DOHH2 (cell line): ENCODE measurements around the gene SERP2.

Experiments used
- H3F3A ChIP-seq: fragments of 200-600 bp; sonication (generic), shearing (Covaris generic); 2 replicates; pipeline ENCODE4 v1.6.0; 2016; ENCODE audit warnings: antibody characterized with exemption, mild to moderate bottlenecking; ENCODE audit not compliant: control insufficient read depth, insufficient read depth
- H3K27ac ChIP-seq: fragments of 200-600 bp; sonication (generic); 2 replicates; pipeline ENCODE4 v1.5.1; 2014; ENCODE audit warnings: low read depth, mild to moderate bottlenecking, low read length, moderate library complexity
- H3K27me3 ChIP-seq: fragments of 200-600 bp; sonication (generic); 2 replicates; pipeline ENCODE4 v1.6.1; 2014; ENCODE audit warnings: mild to moderate bottlenecking, low read length, mixed read lengths; ENCODE audit not compliant: control insufficient read depth
- H3K36me3 ChIP-seq: fragments of 200-600 bp; sonication (generic); 2 replicates; pipeline ENCODE4 v1.6.1; 2014; ENCODE audit warnings: mild to moderate bottlenecking, low read length, moderate library complexity, mixed read lengths; ENCODE audit not compliant: control insufficient read depth
- H3K4me1 ChIP-seq: fragments of 200-600 bp; sonication (generic); 2 replicates; pipeline ENCODE4 v1.6.1; 2014; ENCODE audit warnings: mild to moderate bottlenecking, low read length, mixed read lengths; ENCODE audit not compliant: control insufficient read depth
- H3K4me2 ChIP-seq: fragments of 200-600 bp; sonication (generic); 2 replicates; pipeline ENCODE4 v1.6.0; 2014; ENCODE audit warnings: mild to moderate bottlenecking, low read length, moderate library complexity
- H3K4me3 ChIP-seq: fragments of 200-600 bp; sonication (generic); 2 replicates; pipeline ENCODE4 v1.5.1; 2014; ENCODE audit warnings: mild to moderate bottlenecking, low read length, mixed read lengths
- H3K79me2 ChIP-seq: fragments of 200-600 bp; sonication (generic); 2 replicates; pipeline ENCODE4 v1.6.1; 2014; ENCODE audit warnings: mild to moderate bottlenecking, low read length, mixed read lengths; ENCODE audit not compliant: control insufficient read depth
- H3K9me2 ChIP-seq: fragments of 200-600 bp; sonication (generic); replicated peaks from 2 replicates; pipeline ENCODE4 v1.6.1; 2014; ENCODE audit warnings: mild to moderate bottlenecking, low read length, mixed read lengths; ENCODE audit not compliant: control insufficient read depth
- H3K9me3 ChIP-seq: fragments of 200-600 bp; sonication (generic); 2 replicates; pipeline ENCODE4 v1.6.1; 2014; ENCODE audit warnings: antibody characterized with exemption, low read length, mixed read lengths; ENCODE audit not compliant: control insufficient read depth, insufficient read depth
- H4K20me1 ChIP-seq: fragments of 200-600 bp; sonication (generic); 2 replicates; pipeline ENCODE4 v1.6.0; 2014; ENCODE audit warnings: low read depth, mild to moderate bottlenecking, antibody characterized with exemption, low read length, moderate library complexity; ENCODE audit not compliant: control insufficient read depth, insufficient read depth
- EZH2phosphoT487 ChIP-seq: fragments of 200-600 bp; sonication (generic); IDR thresholded peaks from 2 replicates; pipeline ENCODE4 v1.6.1; 2017; ENCODE audit warnings: borderline replicate concordance, mild to moderate bottlenecking, antibody characterized with exemption, low read length, moderate library complexity, mixed read lengths
- TF ChIP-seq, protein P1 (sequence below): fragments of 200-600 bp; sonication (generic); IDR thresholded peaks from one replicate; pipeline ENCODE4 v1.5.1; 2014; ENCODE audit warnings: antibody characterized with exemption, mild to moderate bottlenecking, low read depth, low read length; ENCODE audit not compliant: poor library complexity, severe bottlenecking

Gene SERP2

DNA sequence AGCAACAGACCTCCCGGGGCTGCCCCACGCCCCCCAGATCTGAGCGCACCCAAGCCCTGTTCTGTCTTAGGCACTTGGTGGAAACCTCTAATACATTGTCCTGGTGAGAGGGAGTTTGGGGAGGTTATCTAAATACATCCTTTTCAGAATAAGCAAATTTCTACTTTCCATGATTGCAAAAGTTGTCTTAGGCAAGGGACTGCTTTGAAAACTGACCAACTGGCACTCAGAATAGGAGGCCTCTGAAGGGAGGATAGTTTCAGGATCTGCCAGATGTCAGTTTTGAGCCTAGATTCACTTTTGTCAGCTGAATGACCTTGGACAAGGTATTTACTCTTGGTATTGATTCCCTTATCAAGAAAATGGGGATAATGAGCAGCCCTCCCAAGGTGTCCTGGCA lies 11.8 kb downstream of the SERP2 start:
- H3K27ac ChIP-seq: no peak overlapping the region
- no peaks in the 10 kb centered on the region for H4K20me1 ChIP-seq
- no peaks in the 10 kb centered on the region for H3K9me3 ChIP-seq
- no peaks in the 10 kb centered on the region for H3K79me2 ChIP-seq
- no peak overlapping the region for H3K4me2 ChIP-seq
- no peak overlapping the region for H3K4me3 ChIP-seq
- no peaks in the 10 kb centered on the region for H3K27me3 ChIP-seq
- H3K36me3 ChIP-seq: no peaks in the 10 kb centered on the region
- no peaks in the 10 kb centered on the region for H3K9me2 ChIP-seq
- peaks cover 9% of the 10 kb centered on the region for H3K4me1 ChIP-seq
- TF ChIP-seq, protein P1, sequence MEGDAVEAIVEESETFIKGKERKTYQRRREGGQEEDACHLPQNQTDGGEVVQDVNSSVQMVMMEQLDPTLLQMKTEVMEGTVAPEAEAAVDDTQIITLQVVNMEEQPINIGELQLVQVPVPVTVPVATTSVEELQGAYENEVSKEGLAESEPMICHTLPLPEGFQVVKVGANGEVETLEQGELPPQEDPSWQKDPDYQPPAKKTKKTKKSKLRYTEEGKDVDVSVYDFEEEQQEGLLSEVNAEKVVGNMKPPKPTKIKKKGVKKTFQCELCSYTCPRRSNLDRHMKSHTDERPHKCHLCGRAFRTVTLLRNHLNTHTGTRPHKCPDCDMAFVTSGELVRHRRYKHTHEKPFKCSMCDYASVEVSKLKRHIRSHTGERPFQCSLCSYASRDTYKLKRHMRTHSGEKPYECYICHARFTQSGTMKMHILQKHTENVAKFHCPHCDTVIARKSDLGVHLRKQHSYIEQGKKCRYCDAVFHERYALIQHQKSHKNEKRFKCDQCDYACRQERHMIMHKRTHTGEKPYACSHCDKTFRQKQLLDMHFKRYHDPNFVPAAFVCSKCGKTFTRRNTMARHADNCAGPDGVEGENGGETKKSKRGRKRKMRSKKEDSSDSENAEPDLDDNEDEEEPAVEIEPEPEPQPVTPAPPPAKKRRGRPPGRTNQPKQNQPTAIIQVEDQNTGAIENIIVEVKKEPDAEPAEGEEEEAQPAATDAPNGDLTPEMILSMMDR: no peak
- TF ChIP-seq EZH2phosphoT487: no peak
- H3F3A ChIP-seq: no peaks in the 10 kb centered on the region

GRCh38 chr13:44385847-44386246 lies 12.2 kb downstream of the SERP2 start:
- no peaks in the 10 kb centered on the region for H4K20me1 ChIP-seq
- H3K4me1 ChIP-seq: peaks cover 9% of the 10 kb centered on the region
- H3K36me3 ChIP-seq: no peaks in the 10 kb centered on the region
- H3K4me3 ChIP-seq: no peak overlapping the region
- H3F3A ChIP-seq: no peaks in the 10 kb centered on the region
- H3K79me2 ChIP-seq: no peaks in the 10 kb centered on the region
- H3K9me2 ChIP-seq: no peaks in the 10 kb centered on the region
- no peak overlapping the region for H3K27ac ChIP-seq
- TF ChIP-seq EZH2phosphoT487: no peak
- TF ChIP-seq, protein P1: no peak
- H3K9me3 ChIP-seq: no peaks in the 10 kb centered on the region
- peak overlapping the region; percentile 9; the same call in 1 of the 2 replicates for H3K4me2 ChIP-seq
- no peaks in the 10 kb centered on the region for H3K27me3 ChIP-seq

- H3K4me2 ChIP-seq: no peak overlapping the region
These were observed 13.4 kb downstream of the SERP2 start for GRCh38 chr13:44386913-44387556.

More at GRCh38 chr13:44386913-44387556, 13.4 kb downstream of the SERP2 start:
- no peaks in the 10 kb centered on the region for H4K20me1 ChIP-seq
- no peak overlapping the region for H3K27ac ChIP-seq
- H3K9me2 ChIP-seq: no peaks in the 10 kb centered on the region
- H3K79me2 ChIP-seq: no peaks in the 10 kb centered on the region
- no peak for TF ChIP-seq EZH2phosphoT487
- TF ChIP-seq, protein P1: no peak
- H3K4me3 ChIP-seq: no peak overlapping the region
- H3K27me3 ChIP-seq: no peaks in the 10 kb centered on the region
- no peaks in the 10 kb centered on the region for H3K9me3 ChIP-seq
- no peaks in the 10 kb centered on the region for H3F3A ChIP-seq
- peaks cover 9% of the 10 kb centered on the region for H3K4me1 ChIP-seq
- no peaks in the 10 kb centered on the region for H3K36me3 ChIP-seq
